ENCODE data around the gene SDHB. TPM values are rescaled to one million over a fixed set of nuclear protein-coding genes. Genes with fewer than 3 reads are reported as not detected.

Gene SDHB
- total RNA-seq, 4 donors from 2014 or later = 53.0 to 152 (median 74.7) TPM

- TF ChIP-seq CTCF (IDR thresholded peaks at IDR 0.05) (no peak), POLR2A (IDR thresholded peaks at IDR 0.05) (no peak)
- no peak for DNase-seq
- intact Hi-C loops (cut with DNase I; ENCODE audit: low total_unique reads) = no loop called here
Measured at GRCh38 chr1:17075470-17076255, 21.8 kb upstream of the SDHB start.

GRCh38 chr1:17071794-17072193, 18.0 kb upstream of the SDHB start:
- intact Hi-C loops (cut with DNase I; ENCODE audit: low total_unique reads) = no loop called here
- Histone ChIP-seq H3K27ac (no peak overlapping the region), H3K4me3 (no peak overlapping the region), H3K36me3 (no peaks in the 10 kb centered on the region), H3K4me1 (no peaks in the 10 kb centered on the region), H3K9me3 (no peaks in the 10 kb centered on the region), H3K27me3 (no peaks in the 10 kb centered on the region)
- TF ChIP-seq CTCF (IDR thresholded peaks at IDR 0.05) = no peak
- no peak for TF ChIP-seq POLR2A (IDR thresholded peaks at IDR 0.05)
- no peak for DNase-seq

More at GRCh38 chr1:17075470-17076255, 21.8 kb upstream of the SDHB start:
- Histone ChIP-seq H3K27me3 (no peaks in the 10 kb centered on the region), H3K4me3 (no peak overlapping the region), H3K4me1 (no peaks in the 10 kb centered on the region), H3K9me3 (no peaks in the 10 kb centered on the region), H3K27ac (no peak overlapping the region), H3K36me3 (no peaks in the 10 kb centered on the region)

GRCh38 chr1:17070163-17070525, 16.3 kb upstream of the SDHB start:
- TF ChIP-seq POLR2A (IDR thresholded peaks at IDR 0.05) = no peak
- TF ChIP-seq CTCF (IDR thresholded peaks at IDR 0.05) = no peak
- Histone ChIP-seq H3K27ac (no peak overlapping the region), H3K36me3 (no peaks in the 10 kb centered on the region), H3K4me1 (no peaks in the 10 kb centered on the region), H3K9me3 (no peaks in the 10 kb centered on the region), H3K27me3 (no peaks in the 10 kb centered on the region), H3K4me3 (no peak overlapping the region)
- DNase-seq = no peak
- intact Hi-C loops (cut with DNase I; ENCODE audit: low total_unique reads) = no loop called here

GRCh38 chr1:17069452-17070162, 15.8 kb upstream of the SDHB start:
- Histone ChIP-seq H3K4me1 (no peaks in the 10 kb centered on the region), H3K27me3 (no peaks in the 10 kb centered on the region), H3K9me3 (no peaks in the 10 kb centered on the region), H3K36me3 (no peaks in the 10 kb centered on the region), H3K4me3 (no peak overlapping the region), H3K27ac (no peak overlapping the region)
- intact Hi-C loops (cut with DNase I; ENCODE audit: low total_unique reads) = no loop called here
- TF ChIP-seq POLR2A (IDR thresholded peaks at IDR 0.05) (no peak), CTCF (IDR thresholded peaks at IDR 0.05) (no peak)
- DNase-seq = no peak

GRCh38 chr1:17068789-17069188, 15.0 kb upstream of the SDHB start:
- no peak for DNase-seq
- Histone ChIP-seq H3K4me3 (no peak overlapping the region), H3K9me3 (no peaks in the 10 kb centered on the region), H3K27me3 (no peaks in the 10 kb centered on the region), H3K36me3 (no peaks in the 10 kb centered on the region), H3K27ac (no peak overlapping the region), H3K4me1 (no peaks in the 10 kb centered on the region)
- TF ChIP-seq CTCF (IDR thresholded peaks at IDR 0.05) (no peak), POLR2A (IDR thresholded peaks at IDR 0.05) (no peak)
- intact Hi-C loops (cut with DNase I; ENCODE audit: low total_unique reads) = no loop called here

All from uterus (tissue), 4 donors.